NCI-H2196 (cell line): ENCODE results near the gene WNT16.

ENCODE experiments used
- DNase-seq: peaks from one replicate; lab custom pipeline; 2025; ENCODE audit not compliant: unreplicated experiment; lab: John Stamatoyannopoulos, UW

Gene WNT16

GRCh38 chr7:121342631-121343030, 13.8 kb downstream of the WNT16 start:
- DNase-seq = no peak

- no peak for DNase-seq
Measured at GRCh38 chr7:121343302-121343701, 14.5 kb downstream of the WNT16 start.

GRCh38 chr7:121344093-121344492, 15.3 kb downstream of the WNT16 start:
- no peak for DNase-seq

- no peak for DNase-seq
Measured at GRCh38 chr7:121344497-121344896, 15.7 kb downstream of the WNT16 start.

- DNase-seq = no peak
Measured at GRCh38 chr7:121351682-121352081, 22.9 kb downstream of the WNT16 start.

GRCh38 chr7:121352323-121352722, 23.5 kb downstream of the WNT16 start:
- DNase-seq = no peak

GRCh38 chr7:121355574-121355973, 26.8 kb downstream of the WNT16 start:
- no peak for DNase-seq

GRCh38 chr7:121360564-121360963, 31.8 kb downstream of the WNT16 start:
- no peak for DNase-seq

GRCh38 chr7:121366852-121367431, 38.1 kb downstream of the WNT16 start:
- DNase-seq = peak; percentile 14

GRCh38 chr7:121369462-121369861, 40.7 kb downstream of the WNT16 start:
- no peak for DNase-seq

- DNase-seq = no peak
Measured at GRCh38 chr7:121371367-121371766, 42.6 kb downstream of the WNT16 start.

GRCh38 chr7:121371883-121372282, 43.1 kb downstream of the WNT16 start:
- no peak for DNase-seq

- DNase-seq = no peak
Measured at GRCh38 chr7:121372376-121373010, 43.7 kb downstream of the WNT16 start.

- no peak for DNase-seq
Measured at GRCh38 chr7:121373177-121373576, 44.4 kb downstream of the WNT16 start.

GRCh38 chr7:121376979-121377378, 48.2 kb downstream of the WNT16 start:
- no peak for DNase-seq

- DNase-seq = no peak
Measured at GRCh38 chr7:121379930-121380329, 51.1 kb downstream of the WNT16 start.

GRCh38 chr7:121382473-121382872, 53.7 kb downstream of the WNT16 start:
- no peak for DNase-seq

- no peak for DNase-seq
Measured at GRCh38 chr7:121383235-121383910, 54.6 kb downstream of the WNT16 start.

- no peak for DNase-seq
Measured at GRCh38 chr7:121384265-121384664, 55.5 kb downstream of the WNT16 start.

GRCh38 chr7:121385056-121385799, 56.4 kb downstream of the WNT16 start:
- DNase-seq = no peak

- DNase-seq = no peak
Measured at GRCh38 chr7:121385800-121386179, 57.0 kb downstream of the WNT16 start.

GRCh38 chr7:121388950-121389349, 60.1 kb downstream of the WNT16 start:
- no peak for DNase-seq
